Progenitor cell of endocrine pancreas (in vitro differentiated cells): ENCODE data around the gene EXOSC7. TPM values are rescaled to one million over a fixed set of nuclear protein-coding genes. Genes with fewer than 3 reads are reported as not detected.

Source experiments
- DNase-seq: peaks from one replicate; pipeline ENCODE4 v3.0.0; 2021; ENCODE audit warnings: low spot score; ENCODE audit not compliant: unreplicated experiment
- H3K27ac Mint-ChIP-seq: 2 replicates; pipeline ENCODE4 v1.8.0; 2021; ENCODE audit warnings: mild to moderate bottlenecking, moderate library complexity, mixed read lengths
- H3K27me3 Mint-ChIP-seq: 2 replicates; pipeline ENCODE4 v1.8.0; 2021; ENCODE audit warnings: mixed read lengths
- H3K36me3 Mint-ChIP-seq: 2 replicates; pipeline ENCODE4 v1.8.0; 2022; ENCODE audit warnings: mixed read lengths; ENCODE audit not compliant: insufficient read depth
- H3K4me1 Mint-ChIP-seq: 2 replicates; pipeline ENCODE4 v1.8.0; 2021; ENCODE audit warnings: low read depth, mixed read lengths
- H3K4me3 Mint-ChIP-seq: 2 replicates; pipeline ENCODE4 v1.8.0; 2021; ENCODE audit warnings: low read depth, mild to moderate bottlenecking, moderate library complexity, mixed read lengths
- H3K9me3 Mint-ChIP-seq: 2 replicates; pipeline ENCODE4 v1.8.0; 2021; ENCODE audit warnings: low read depth, mixed read lengths
- CTCF ChIP-seq: fragments of 200-600 bp; sonication (generic); IDR thresholded peaks from one replicate; pipeline ENCODE4 v1.5.0; 2021; ENCODE audit warnings: antibody characterized with exemption, mild to moderate bottlenecking; ENCODE audit not compliant: unreplicated experiment
- total RNA-seq: library from RNA; stranded (reverse); gene quantifications from 2 replicates; pipeline ENCODE4 v1.2.1, GENCODE V29; 2021

The EXOSC7 gene
- total RNA-seq, 1 donor from 2014 or later: 51.2 TPM

DNA sequence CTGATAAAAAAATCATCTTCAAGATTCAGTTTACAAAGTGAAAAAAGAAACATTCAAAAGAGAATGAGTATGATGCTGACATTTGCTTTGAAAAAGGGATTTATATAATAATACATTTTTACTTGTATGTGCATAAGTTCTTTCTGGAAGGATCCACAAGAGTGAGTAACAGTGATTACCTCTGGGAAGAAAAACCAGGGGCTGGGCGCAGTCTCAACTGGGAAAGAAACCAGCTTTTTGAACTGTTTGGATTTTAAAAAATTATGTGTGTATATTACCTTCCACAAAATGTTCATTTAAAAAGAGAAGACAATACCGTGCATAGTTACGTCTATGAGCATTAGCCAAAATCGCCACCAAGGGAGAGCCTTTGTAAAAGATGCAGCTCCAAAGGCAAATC is 51.4 kb downstream of the EXOSC7 start:
- DNase-seq: no peak
- no peak for TF ChIP-seq CTCF
- no peaks in the 10 kb centered on the region for H3K9me3 Mint-ChIP-seq
- peaks cover 29% of the 10 kb centered on the region for H3K27me3 Mint-ChIP-seq
- H3K27ac Mint-ChIP-seq: no peak overlapping the region
- H3K4me1 Mint-ChIP-seq: peaks cover 3% of the 10 kb centered on the region
- no peaks in the 10 kb centered on the region for H3K36me3 Mint-ChIP-seq
- no peak overlapping the region for H3K4me3 Mint-ChIP-seq

DNA sequence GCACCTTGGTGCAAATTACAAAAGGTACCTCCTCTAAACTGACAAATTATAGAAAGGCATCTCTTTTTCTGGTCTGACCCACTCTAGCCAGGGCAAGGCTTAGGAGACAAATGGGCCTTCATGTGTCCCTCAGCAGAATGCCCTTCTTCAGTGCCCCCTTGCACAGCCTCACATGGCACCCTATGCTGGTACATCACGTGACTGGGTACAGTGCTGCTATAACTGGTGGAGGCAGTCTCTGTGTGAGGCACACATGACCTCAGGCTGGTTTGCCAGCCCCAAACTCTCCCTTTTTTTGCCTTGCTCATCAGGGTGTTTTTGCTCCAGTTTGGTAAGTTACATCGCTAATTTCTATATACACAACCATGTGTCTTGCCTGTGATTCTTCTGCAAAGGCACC is 53.2 kb downstream of the EXOSC7 start:
- Mint-ChIP-seq H3K27ac (no peak overlapping the region), H3K4me3 (no peak overlapping the region), H3K27me3 (peaks cover 47% of the 10 kb centered on the region), H3K4me1 (peaks cover 1% of the 10 kb centered on the region), H3K36me3 (no peaks in the 10 kb centered on the region), H3K9me3 (no peaks in the 10 kb centered on the region)
- DNase-seq: no peak
- no peak for TF ChIP-seq CTCF

GRCh38 chr3:45029661-45030060 is 53.6 kb downstream of the EXOSC7 start:
- Mint-ChIP-seq H3K4me3 (no peak overlapping the region), H3K27me3 (peaks cover 50% of the 10 kb centered on the region), H3K9me3 (no peaks in the 10 kb centered on the region), H3K27ac (no peak overlapping the region), H3K4me1 (peaks cover 1% of the 10 kb centered on the region), H3K36me3 (no peaks in the 10 kb centered on the region)
- no peak for TF ChIP-seq CTCF
- DNase-seq: no peak

DNA sequence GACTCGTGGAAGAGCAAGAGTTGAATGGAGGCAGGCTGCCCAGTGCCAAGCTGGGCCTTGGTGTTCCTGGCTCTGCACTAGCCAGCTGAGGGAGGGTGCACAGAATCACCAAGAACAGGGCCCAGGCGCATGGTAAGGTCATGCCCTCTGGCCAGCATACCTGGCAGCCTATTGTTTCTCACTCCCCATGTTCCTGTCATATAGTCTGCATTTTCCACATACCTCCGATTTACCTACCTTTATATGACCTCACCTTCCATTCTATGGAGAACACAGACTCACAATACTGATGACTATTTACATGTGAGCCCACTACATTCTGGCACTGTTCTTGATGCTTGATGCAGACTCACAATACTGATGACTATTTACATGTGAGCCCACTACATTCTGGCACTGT is 55.5 kb downstream of the EXOSC7 start:
- Mint-ChIP-seq H3K9me3 (no peaks in the 10 kb centered on the region), H3K27me3 (peaks cover 57% of the 10 kb centered on the region)
- no peak for TF ChIP-seq CTCF

DNA sequence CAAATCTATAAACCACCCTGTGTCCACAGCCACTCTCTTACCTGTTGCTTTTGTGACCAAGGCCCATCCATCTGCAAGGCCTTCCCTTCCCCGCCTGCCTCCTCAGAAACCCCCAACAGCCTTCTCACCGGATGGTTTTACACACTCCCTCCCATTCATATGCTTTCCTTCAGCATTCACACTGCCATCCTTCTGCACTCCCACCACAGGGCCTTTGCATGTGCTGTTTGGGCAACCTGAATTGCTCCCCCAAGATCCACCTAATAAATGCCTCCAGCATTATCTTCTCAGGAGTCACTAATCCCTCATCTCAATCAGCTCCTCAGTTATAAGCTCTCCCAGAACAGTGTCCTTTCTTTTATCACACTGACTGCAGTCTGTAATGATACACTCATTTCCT is 56.1 kb downstream of the EXOSC7 start:
- no peaks in the 10 kb centered on the region for H3K9me3 Mint-ChIP-seq
- H3K36me3 Mint-ChIP-seq: no peaks in the 10 kb centered on the region
- no peak overlapping the region for H3K4me3 Mint-ChIP-seq
- no peak for DNase-seq
- peaks cover 58% of the 10 kb centered on the region for H3K27me3 Mint-ChIP-seq
- no peak for TF ChIP-seq CTCF
- peaks cover 2% of the 10 kb centered on the region for H3K4me1 Mint-ChIP-seq
- H3K27ac Mint-ChIP-seq: no peak overlapping the region

More for the DNA sequence above, 55.5 kb downstream of the EXOSC7 start:
- H3K36me3 Mint-ChIP-seq: no peaks in the 10 kb centered on the region
- H3K4me1 Mint-ChIP-seq: peaks cover 3% of the 10 kb centered on the region
- no peak overlapping the region for H3K27ac Mint-ChIP-seq
- no peak for DNase-seq
- H3K4me3 Mint-ChIP-seq: no peak overlapping the region
